GM19239 (cell line): ENCODE measurements around the gene NARS2.

Source experiments
- DNase-seq: peaks from one replicate; pipeline ENCODE4 v3.0.0; 2011; ENCODE audit warnings: low spot score; ENCODE audit not compliant: insufficient read length
- FAIRE-seq: peaks from 2 replicates; lab custom pipeline; 2011; peaks lifted over from hg19 to GRCh38; lab: Jason Lieb, UNC

Gene NARS2

DNA sequence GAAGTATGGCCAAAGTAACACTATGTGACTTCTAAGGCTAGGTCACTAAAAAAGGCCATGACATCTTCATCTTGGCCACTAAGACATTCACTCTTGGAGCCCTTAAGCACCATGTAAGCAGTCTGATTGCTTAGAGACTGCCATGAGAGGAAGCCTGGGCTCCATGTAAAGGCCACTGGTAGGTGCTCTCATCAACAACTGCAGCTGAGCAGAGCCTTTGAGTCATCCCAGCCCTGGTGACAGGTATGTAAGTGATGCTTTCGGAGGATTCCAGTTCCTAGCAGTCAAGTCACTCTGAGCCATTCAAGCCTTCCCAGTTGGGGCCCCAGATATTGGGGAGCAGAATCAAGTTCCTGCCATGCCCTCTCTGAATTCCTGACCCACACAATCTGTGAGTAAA lies 183.2 kb downstream of the NARS2 start:
- FAIRE-seq (no peak), DNase-seq (no peak)

GRCh38 chr11:78390809-78391208 lies 183.9 kb downstream of the NARS2 start:
- FAIRE-seq: no peak
- no peak for DNase-seq

DNA sequence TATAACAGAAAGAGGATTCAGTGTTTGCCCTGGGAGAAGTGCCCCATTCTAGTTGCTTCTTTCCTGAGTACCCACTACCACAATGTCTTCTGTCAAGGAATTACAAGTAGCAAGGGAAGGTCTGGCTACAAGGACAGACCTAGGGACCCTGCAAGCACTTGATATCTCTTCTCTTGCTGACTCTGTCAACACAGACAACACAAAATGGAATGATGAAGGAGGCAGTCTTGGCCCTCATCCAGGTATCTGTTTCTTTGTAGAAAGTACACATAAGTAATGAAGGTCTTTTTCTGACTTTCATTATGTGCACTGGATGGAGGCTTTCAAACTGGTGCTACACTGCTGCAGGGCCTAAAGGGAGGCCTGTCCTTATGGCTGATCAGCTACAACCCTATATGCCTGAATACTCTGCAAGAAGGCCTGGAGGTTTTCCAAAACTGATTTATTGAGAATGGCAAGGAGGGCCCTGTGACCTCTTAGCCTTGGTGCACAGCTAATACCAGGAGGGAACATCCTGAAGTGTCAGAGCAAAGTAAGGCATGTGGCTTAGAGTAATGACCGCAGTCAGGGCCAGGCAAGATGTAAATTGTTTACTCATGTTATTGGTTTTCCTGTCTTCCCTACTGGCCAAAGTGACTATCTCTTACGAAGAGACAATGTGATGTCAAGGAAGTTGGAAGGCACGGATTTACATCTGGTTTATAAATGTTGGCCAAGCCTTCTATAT lies 188.3 kb downstream of the NARS2 start:
- no peak for FAIRE-seq
- DNase-seq: no peak
